PC-9 (cell line): ENCODE measurements around the gene MGLL. TPM values are rescaled to one million over a fixed set of nuclear protein-coding genes. Genes with fewer than 3 reads are reported as not detected.

Experiments used
- BruUV-seq: library from RNA; stranded (reverse); fragments of 400-500 nt; replicated peaks from 2 replicates; lab custom pipeline; 2021; lab: Mats Ljungman, UMichigan
- CTCF ChIA-PET: fragments of 300-600 bp; sonication (Branson Sonifier 250); formaldehyde crosslinking; loops from one replicate; lab custom pipeline; 2022; ENCODE audit warnings: antibody characterized with exemption; lab: Charles Lee
- POLR2A ChIA-PET: fragments of 300-600 bp; sonication (Branson Sonifier 250); formaldehyde crosslinking; loops from one replicate; lab custom pipeline; 2022; ENCODE audit warnings: antibody characterized with exemption; ENCODE audit not compliant: unreplicated experiment; lab: Charles Lee
- DNase-seq, 2 experiments: peaks; one replicate each; pipeline versions ENCODE4 v3.0.0 to v3.0.0-alpha.2; 2015 to 2022; ENCODE audit warnings: mixed read lengths in 1 of 2
- H2AFZ ChIP-seq: fragments of 200-600 bp; sonication (generic); 2 replicates; pipeline ENCODE4 v1.8.1; 2017; ENCODE audit warnings: antibody characterized with exemption
- H3F3A ChIP-seq: fragments of 200-600 bp; sonication (generic); 2 replicates; pipeline ENCODE4 v1.8.1; 2017; ENCODE audit warnings: antibody characterized with exemption, mild to moderate bottlenecking, low read depth; ENCODE audit not compliant: insufficient read depth
- H3K27ac ChIP-seq: fragments of 200-600 bp; sonication (generic); 2 replicates; pipeline ENCODE4 v1.6.1; 2016; ENCODE audit warnings: mixed run types
- H3K27me3 ChIP-seq: fragments of 200-600 bp; sonication (generic); 2 replicates; pipeline ENCODE4 v1.6.1; 2016; ENCODE audit warnings: low read depth, mixed run types; ENCODE audit not compliant: insufficient read depth
- H3K36me3 ChIP-seq: fragments of 200-600 bp; sonication (generic); 2 replicates; pipeline ENCODE4 v1.6.1; 2016; ENCODE audit warnings: low read depth, mixed run types
- H3K4me1 ChIP-seq: fragments of 200-600 bp; sonication (generic); replicated peaks from 2 replicates; pipeline ENCODE4 v1.6.1; 2016; ENCODE audit warnings: mixed run types; ENCODE audit not compliant: insufficient read depth
- H3K4me2 ChIP-seq: fragments of 200-600 bp; sonication (generic); 2 replicates; pipeline ENCODE4 v1.6.1; 2017; ENCODE audit warnings: mixed run types
- H3K4me3 ChIP-seq: fragments of 200-600 bp; sonication (generic); 2 replicates; pipeline ENCODE4 v1.6.1; 2016; ENCODE audit warnings: mixed run types
- H3K79me2 ChIP-seq: fragments of 200-600 bp; sonication (generic); 2 replicates; pipeline ENCODE4 v1.6.1; 2017; ENCODE audit warnings: low read depth, mixed run types
- H3K9me2 ChIP-seq: fragments of 200-600 bp; sonication (generic); 2 replicates; pipeline ENCODE4 v1.8.1; 2017; ENCODE audit warnings: mild to moderate bottlenecking; ENCODE audit not compliant: insufficient read depth
- H3K9me3 ChIP-seq: fragments of 200-600 bp; sonication (generic); 2 replicates; pipeline ENCODE4 v1.8.1; 2016; ENCODE audit warnings: low read depth; ENCODE audit not compliant: insufficient read depth
- H4K20me1 ChIP-seq: fragments of 200-600 bp; sonication (generic); 2 replicates; pipeline ENCODE4 v1.8.1; 2017; ENCODE audit not compliant: insufficient read depth
- EZH2 ChIP-seq: fragments of 200-600 bp; sonication (generic); IDR thresholded peaks from 2 replicates; pipeline ENCODE4 v1.8.0; 2017; ENCODE audit warnings: antibody characterized with exemption, low read depth
- intact Hi-C: fragments of 100-400 bp; cut with micrococcal nuclease; formaldehyde crosslinking; loops from one replicate; pipeline ENCODE4 v1.10.0; 2022; ENCODE audit not compliant: unreplicated experiment
- total RNA-seq: library from RNA; stranded (reverse); gene quantifications from 2 replicates; pipeline ENCODE4 v1.2.3, GENCODE V29; 2021
- TF ChIP-seq, protein P1 (sequence below): fragments of 200-600 bp; sonication (generic); conservative IDR thresholded peaks from 2 replicates; pipeline ENCODE4 v1.6.1; 2017; ENCODE audit warnings: mixed run types, antibody characterized with exemption, mild to moderate bottlenecking, moderate library complexity

Gene MGLL
- total RNA-seq, 1 experiment from 2014 or later: 30.7 TPM

DNA sequence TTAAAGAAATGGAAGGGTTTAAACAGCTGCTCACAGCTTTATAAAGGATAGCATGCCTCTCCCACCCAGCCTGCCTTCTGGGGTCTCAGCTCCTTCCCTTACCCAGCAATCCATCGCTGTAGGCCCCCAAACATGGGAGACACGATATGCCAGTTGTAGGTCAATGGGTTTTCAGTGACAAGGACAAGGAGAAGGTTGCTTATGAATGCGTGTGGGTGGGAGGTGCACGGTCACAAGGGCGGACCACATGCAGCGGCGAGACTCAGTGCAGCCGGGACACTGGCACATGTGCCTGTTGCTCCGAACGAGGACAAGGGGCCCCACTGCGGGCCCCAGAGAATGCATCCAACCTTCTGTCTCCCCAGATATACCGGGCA is 67.0 kb downstream of the MGLL start:
- no peak overlapping the region for H3K27ac ChIP-seq
- peaks cover 11% of the 10 kb centered on the region; the same call in 1 of the 2 replicates for H3F3A ChIP-seq
- no peaks in the 10 kb centered on the region for H3K9me2 ChIP-seq
- H3K9me3 ChIP-seq: no peaks in the 10 kb centered on the region
- H3K4me3 ChIP-seq: no peak overlapping the region
- no TSS peak for BruUV-seq
- CTCF ChIA-PET: no interaction called here
- H3K27me3 ChIP-seq: no peaks in the 10 kb centered on the region
- no peak overlapping the region for H2AFZ ChIP-seq
- DNase-seq: no peak
- H4K20me1 ChIP-seq: no peaks in the 10 kb centered on the region
- TF ChIP-seq, protein P1, sequence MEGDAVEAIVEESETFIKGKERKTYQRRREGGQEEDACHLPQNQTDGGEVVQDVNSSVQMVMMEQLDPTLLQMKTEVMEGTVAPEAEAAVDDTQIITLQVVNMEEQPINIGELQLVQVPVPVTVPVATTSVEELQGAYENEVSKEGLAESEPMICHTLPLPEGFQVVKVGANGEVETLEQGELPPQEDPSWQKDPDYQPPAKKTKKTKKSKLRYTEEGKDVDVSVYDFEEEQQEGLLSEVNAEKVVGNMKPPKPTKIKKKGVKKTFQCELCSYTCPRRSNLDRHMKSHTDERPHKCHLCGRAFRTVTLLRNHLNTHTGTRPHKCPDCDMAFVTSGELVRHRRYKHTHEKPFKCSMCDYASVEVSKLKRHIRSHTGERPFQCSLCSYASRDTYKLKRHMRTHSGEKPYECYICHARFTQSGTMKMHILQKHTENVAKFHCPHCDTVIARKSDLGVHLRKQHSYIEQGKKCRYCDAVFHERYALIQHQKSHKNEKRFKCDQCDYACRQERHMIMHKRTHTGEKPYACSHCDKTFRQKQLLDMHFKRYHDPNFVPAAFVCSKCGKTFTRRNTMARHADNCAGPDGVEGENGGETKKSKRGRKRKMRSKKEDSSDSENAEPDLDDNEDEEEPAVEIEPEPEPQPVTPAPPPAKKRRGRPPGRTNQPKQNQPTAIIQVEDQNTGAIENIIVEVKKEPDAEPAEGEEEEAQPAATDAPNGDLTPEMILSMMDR: no peak
- no peak for TF ChIP-seq EZH2
- 0 out of 2 replicates have a peak, but pooled peaks cover 1% of the 10 kb centered on the region for H3K79me2 ChIP-seq
- intact Hi-C loops: no loop called here
- POLR2A ChIA-PET: no interaction called here
- no peaks in the 10 kb centered on the region for H3K36me3 ChIP-seq
- no peak overlapping the region for H3K4me2 ChIP-seq
- H3K4me1 ChIP-seq: peaks cover 16% of the 10 kb centered on the region

DNA sequence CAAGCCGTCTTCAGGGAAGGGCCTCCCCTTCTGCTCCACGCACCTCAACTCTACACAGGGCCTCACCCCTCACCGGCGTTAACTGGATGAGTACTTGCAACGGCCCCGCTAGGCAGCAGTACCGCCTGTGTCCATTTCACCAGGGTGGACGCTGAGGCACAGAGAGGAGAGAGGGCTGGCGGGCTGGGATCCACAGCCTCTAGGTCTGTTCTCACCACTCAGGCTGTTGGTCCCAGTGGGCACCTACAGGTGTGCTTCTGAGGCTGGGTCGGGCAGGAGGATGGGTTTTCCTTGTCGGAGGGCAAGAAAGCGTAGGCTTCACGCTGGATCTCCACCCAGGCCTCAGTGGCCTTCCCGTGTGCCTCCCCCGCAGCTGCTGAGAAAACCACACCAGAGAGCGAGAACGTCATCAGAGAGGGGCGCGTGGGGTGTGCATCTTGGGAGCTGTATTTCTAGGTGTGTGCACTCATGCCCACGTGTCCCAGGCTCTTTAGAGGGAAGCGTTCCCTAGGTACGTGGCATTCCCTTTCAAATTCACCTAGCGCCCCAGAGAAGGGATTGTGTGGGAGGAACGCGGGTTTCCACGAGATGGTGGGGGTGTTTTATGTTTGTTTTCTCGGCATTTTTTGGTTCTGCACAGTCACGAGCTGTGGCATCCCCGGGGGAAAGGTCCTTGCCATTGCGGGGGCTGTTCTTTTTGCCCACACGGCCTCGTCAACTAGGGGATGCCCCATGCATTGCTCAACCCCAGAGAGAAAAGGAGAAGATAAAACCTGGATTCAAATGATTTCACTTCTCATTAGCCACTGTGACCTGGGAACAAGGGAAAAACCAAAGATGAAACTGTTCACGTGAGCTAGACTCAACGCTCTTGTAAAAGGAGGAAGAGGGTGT is 67.7 kb downstream of the MGLL start:
- Histone ChIP-seq H3K4me2 (no peak overlapping the region), H3K27me3 (no peaks in the 10 kb centered on the region), H3K4me1 (peaks cover 22% of the 10 kb centered on the region), H4K20me1 (no peaks in the 10 kb centered on the region), H3K36me3 (no peaks in the 10 kb centered on the region), H3K79me2 (peaks cover 8% of the 10 kb centered on the region), H3F3A (peaks cover 12% of the 10 kb centered on the region; the same call in 1 of the 2 replicates), H2AFZ (no peak overlapping the region), H3K9me2 (no peaks in the 10 kb centered on the region), H3K9me3 (no peaks in the 10 kb centered on the region), H3K27ac (no peak overlapping the region), H3K4me3 (no peak overlapping the region)
- no TSS peak for BruUV-seq
- TF ChIP-seq EZH2: no peak
- TF ChIP-seq, protein P1: no peak
- ChIA-PET POLR2A (no interaction called here), CTCF (no interaction called here)
- intact Hi-C loops: no loop called here
- no peak for DNase-seq

DNA sequence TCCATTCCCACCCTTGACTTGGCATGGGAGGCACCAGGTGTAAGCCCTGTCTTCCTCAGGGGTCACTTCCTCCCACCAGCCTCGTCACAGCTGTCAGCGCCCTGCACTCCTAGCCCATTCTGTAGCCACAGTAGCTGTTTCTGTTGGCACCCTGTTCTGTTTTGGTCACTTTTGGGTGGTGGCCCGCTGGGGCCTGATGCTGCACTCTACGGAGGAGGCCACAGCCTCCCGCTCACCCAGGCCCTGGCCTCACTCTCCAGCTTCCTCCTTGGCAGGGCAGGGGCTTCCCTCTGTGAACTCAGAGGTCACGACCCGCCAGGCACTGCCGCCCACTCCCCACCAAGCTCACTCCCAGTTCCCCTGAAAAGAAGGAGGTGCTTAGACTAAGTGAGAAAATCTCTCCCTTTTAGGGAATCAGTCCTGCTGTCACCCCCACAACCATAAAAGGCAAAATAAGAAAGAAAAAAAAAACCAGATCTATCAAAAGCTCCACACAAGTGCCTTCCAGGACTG is 68.4 kb downstream of the MGLL start:
- BruUV-seq: no TSS peak
- H3K9me3 ChIP-seq: no peaks in the 10 kb centered on the region
- CTCF ChIA-PET: no interaction called here
- no peak overlapping the region for H2AFZ ChIP-seq
- H3K4me2 ChIP-seq: no peak overlapping the region
- TF ChIP-seq, protein P1: no peak
- no peak for TF ChIP-seq EZH2
- H3K27ac ChIP-seq: no peak overlapping the region
- peaks cover 19% of the 10 kb centered on the region for H3F3A ChIP-seq
- no peaks in the 10 kb centered on the region for H3K27me3 ChIP-seq
- H3K4me1 ChIP-seq: peaks cover 29% of the 10 kb centered on the region
- H3K4me3 ChIP-seq: no peak overlapping the region
- peaks cover 12% of the 10 kb centered on the region for H3K79me2 ChIP-seq
- H4K20me1 ChIP-seq: no peaks in the 10 kb centered on the region
- no peaks in the 10 kb centered on the region for H3K36me3 ChIP-seq
- H3K9me2 ChIP-seq: no peaks in the 10 kb centered on the region
- DNase-seq: no peak
- intact Hi-C loops: no loop called here
- POLR2A ChIA-PET: interaction anchor here (0.7 kb wide), 1 partner anchor 205 kb away, joined by 4 read pairs; no protein-coding TSS in a partner anchor
